Effector CD4-positive, alpha-beta T cell (primary cell): ENCODE data around the gene PPP1R3A. TPM values are rescaled to one million over a fixed set of nuclear protein-coding genes. Genes with fewer than 3 reads are reported as not detected.
"Not testable (repeated sequence)": the region's sequence is repeated elsewhere in the genome, so short reads cannot be mapped to it uniquely, and the experiment has no call there.

Experiments
- DNase-seq: peaks from one replicate; pipeline ENCODE4 v3.0.0-alpha.2; 2020
- total RNA-seq: gene quantifications from one replicate; lab custom pipeline; 2026; lab: John Stamatoyannopoulos, UW

Gene PPP1R3A, protein sequence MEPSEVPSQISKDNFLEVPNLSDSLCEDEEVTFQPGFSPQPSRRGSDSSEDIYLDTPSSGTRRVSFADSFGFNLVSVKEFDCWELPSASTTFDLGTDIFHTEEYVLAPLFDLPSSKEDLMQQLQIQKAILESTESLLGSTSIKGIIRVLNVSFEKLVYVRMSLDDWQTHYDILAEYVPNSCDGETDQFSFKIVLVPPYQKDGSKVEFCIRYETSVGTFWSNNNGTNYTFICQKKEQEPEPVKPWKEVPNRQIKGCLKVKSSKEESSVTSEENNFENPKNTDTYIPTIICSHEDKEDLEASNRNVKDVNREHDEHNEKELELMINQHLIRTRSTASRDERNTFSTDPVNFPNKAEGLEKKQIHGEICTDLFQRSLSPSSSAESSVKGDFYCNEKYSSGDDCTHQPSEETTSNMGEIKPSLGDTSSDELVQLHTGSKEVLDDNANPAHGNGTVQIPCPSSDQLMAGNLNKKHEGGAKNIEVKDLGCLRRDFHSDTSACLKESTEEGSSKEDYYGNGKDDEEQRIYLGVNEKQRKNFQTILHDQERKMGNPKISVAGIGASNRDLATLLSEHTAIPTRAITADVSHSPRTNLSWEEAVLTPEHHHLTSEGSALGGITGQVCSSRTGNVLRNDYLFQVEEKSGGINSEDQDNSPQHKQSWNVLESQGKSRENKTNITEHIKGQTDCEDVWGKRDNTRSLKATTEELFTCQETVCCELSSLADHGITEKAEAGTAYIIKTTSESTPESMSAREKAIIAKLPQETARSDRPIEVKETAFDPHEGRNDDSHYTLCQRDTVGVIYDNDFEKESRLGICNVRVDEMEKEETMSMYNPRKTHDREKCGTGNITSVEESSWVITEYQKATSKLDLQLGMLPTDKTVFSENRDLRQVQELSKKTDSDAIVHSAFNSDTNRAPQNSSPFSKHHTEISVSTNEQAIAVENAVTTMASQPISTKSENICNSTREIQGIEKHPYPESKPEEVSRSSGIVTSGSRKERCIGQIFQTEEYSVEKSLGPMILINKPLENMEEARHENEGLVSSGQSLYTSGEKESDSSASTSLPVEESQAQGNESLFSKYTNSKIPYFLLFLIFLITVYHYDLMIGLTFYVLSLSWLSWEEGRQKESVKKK
- total RNA-seq: not detected

DNA sequence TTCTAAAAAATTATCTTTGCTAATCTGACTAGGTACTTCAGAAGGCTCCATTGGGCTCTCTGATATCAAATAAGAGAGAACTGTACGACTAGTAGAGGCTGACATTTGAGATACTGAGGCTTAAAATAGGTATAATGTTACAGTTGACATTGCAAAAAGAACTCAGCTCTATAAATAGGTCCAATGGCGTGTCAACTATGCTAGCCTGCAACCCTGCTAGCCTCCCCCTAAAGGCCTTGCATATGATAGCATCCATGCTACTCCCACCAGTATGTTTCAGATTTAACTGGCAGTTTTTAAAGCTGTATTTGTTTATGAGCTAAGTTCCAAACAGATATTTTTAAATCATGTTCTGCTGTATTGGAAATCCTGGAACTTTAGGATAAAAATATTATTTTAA, at the start of gene PPP1R3A:
PPP1R3A (minus strand) TSS at position 64 of the 400 bp plus-strand sequence; CDS start at position 51, 13 bp downstream.
- DNase-seq: no peak

DNA sequence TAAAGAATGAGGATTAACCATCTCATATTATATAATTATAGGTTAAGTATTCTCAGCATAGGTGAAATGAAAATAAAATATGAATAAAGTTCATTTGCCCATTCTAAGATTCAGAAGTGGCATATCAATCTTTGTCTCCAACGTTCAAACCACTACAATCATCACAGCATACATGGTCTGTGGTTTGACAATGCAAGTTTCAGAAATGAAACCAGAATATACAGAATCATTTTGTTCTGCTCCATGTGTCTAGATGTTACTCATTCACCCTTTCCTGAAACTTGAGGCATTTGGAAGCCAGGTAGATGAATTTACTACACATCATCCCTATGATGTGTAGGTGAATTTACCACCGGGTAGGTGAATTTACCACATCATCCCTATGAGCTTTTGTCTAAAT, 44.5 kb upstream of the PPP1R3A start:
- DNase-seq: no peak

DNA sequence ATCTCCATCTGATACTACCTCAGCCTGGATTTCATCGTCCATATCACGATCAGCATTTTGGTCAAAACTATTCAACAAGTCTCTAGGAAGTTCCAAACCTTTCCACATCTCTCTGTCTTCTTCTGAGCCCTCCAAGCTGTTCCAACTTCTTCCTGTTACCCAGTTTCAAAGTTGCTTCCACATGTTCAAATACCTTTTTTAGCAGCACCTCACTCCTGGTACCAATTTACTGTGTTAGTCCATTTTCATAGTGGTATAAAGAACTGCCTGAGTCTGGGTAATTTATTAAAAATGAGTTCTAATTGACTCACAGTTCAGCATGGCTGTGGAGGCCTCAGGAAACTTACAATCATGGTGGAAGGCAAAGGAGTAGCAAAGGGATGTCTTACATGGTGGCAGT, 41.1 kb upstream of the PPP1R3A start:
- no peak for DNase-seq

DNA sequence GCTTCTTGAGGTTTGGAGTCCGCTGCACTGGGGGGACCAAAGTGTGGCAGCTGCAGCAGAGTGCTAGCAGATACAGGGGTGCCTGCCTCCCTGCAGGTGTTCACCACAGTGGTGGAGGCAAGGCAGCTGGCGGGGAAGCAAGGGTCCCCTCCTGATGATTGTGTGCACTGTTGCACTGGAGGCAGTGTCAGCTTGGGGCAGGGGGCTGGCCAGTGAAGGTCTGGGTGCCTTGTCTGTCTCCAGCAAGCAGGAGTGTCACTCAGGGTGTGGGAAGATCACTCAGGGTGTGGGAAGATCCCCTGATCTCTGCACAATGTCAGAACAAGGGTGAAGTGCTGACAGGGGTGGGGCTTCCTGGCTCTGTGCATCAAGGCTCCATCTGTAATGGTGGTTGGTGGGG, 36.3 kb upstream of the PPP1R3A start:
- DNase-seq: no peak

DNA sequence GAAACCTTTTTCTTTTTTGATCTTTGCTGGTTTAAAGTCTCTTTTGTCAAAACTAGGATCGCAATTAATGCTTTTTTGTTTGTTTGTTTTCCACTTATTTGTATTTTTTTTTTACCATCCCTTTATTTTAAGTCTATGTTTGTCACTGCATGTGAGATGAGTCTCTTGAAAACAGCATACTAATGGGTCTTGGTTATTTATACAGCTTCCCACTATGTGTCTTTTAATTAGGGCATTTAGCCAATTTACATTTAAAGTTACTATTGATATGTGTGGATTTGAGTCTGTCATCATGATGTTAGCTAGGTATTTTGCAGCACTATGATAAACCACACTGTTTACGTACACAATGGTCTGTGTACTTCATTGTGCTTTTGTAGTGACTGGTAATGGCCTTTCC, 34.7 kb upstream of the PPP1R3A start:
- DNase-seq: no peak

DNA sequence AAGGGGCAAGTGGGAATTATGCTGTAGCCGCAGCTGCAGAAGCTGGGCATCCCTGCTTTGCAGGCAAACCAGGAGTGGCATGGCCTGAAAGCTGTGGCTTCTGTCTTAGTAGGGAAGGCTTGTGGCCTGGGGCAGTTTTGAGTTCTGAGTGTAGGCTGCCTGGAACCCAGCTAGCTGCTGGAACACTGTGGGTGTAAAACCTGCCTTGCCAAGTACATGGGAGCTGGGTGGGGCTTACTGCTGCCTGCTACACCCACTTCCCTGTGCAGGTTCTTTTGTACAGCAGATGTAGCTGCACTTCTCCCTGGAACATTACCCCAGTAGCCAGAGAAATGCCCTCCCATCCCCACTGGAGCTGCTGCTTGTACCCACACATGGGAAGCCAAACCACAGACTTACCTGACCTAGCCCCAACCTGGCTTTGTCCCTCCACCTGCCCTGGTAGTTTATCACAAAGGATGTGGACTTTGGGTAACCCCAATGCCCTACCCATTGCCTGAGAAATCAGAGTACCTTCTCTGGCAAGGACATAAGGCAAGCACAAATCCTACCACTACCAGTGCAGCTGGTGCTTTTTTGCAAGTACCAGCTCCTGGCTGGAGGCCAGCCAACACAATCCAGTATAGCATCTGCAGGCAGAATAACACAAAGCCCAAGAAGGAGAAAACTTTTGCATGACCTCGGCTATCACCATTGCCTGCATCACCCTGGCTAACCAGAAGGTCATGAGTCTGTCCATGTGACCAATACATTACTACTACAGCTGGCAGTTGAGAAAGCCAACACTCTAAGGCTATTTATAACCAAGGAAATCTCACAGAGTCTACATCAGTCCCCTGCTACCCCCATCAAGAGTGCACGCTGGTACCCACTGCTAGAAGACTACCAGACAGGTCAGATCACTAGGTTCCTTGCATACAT, 26.5 kb upstream of the PPP1R3A start:
- no peak for DNase-seq

DNA sequence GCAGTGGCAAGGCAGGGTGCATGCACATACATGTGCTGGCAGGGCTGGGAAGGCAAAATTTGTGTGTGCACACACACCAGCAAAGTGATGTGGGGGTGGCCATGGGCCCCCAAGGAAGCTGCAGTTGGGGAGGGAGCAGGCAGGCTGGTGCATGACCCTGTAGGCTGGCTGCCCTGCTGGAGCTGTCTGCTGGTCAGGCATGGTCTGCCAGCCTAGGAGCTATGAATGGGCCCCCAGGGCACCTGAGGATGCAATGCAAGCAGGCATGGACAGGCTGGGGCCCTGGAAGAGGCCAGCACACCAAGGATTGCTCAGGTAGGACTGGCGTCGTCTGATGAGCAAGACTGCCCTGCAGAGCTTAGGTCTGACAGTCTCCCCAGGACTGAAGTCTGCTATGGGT, 18.2 kb upstream of the PPP1R3A start:
- no peak for DNase-seq

DNA sequence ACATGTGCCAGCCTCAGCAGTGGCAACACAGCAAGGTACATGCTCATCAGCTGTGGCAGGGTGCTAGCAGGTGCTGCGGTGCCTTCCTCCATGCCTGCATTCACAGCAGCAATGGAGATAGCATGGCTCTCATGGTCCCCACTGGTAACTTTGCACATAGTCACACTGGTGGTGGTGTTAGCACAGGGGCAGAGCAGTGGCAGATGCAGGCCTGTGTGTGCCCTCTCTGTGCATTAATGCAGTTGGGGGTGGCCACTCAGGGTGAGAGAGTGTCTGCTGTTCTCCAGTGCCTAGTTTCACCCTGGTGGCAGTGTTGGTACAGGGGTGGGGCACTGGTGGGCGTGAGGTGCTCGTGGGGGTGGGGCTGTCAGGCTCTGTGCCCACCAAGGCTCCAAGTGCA, 17.7 kb upstream of the PPP1R3A start:
- DNase-seq: no peak

DNA sequence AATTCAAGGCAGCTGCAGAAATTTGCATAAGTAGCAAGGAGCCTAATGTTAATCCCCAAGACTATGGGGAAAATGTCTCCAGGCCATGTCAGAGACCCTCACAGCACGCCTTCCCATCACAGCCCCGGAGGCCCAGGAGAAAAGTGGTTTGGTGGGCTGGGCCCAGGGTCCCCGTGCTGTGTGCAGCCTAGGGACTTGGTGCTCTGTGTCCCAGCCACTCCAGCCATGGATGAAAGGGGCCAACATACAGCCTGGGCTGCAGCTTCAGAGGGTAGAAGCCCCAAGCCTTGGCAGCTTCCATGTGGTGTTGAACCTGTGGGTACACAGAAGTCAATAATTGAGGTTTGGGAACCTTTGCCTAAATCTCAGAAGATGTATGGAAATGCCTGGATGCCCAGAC, 10.6 kb upstream of the PPP1R3A start:
- DNase-seq: not testable (repeated sequence)

DNA sequence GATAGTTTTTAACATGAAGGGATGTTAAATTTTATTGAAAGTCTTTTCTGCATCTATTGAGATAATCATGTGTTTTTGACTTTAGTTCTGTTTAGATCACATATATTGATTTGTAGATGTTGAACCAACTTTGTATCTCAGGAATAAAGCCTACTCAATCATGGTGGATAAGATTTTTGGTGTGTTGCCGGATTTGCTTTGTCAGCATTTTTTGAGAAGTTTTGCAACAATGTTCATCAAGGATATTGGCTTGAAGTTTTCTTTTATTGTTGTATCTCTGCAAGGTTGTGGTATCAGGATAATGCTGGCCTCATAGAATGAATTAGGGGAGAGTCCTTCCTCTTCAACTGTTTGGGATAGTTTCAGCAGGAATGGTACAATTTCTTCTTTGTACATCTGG, 9.3 kb upstream of the PPP1R3A start:
- DNase-seq: no peak

DNA sequence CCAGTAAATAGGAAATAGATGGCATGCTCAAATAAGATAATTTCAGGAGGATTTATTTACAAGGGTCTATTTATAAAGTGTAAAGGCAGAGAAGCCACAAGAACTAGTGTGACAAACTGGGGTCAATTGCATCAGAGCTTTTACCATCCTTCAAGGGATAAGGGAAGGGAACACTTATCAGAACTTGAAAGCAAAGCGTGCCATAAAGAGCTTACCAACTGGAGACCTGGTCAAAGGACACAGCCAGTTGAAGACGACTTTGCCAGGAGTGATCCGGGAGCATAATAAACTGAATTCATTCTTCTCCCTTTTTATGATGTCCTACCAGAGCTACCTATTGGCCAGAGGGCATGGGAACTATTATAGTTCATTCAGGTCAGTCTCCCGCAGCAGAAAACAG, 3.2 kb upstream of the PPP1R3A start:
- DNase-seq: no peak

DNA sequence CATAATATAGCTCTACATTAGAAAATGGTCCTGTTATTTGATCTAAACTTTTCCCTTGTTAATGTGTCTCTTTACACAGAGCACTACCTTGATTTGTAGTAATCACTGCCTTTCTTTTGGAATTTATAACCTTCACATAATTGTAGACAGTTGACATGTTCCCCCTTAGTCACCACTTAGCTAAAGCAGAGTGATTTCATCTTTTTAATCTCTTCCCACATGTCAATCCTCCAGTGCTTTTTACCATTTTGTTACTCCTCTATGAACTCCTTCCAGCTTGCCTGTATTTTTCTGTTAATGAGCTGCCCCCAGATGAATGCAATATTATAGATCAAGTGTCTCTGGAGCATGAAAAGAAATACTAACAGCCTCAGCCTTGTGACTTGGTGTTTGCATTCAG, 2.6 kb upstream of the PPP1R3A start:
- no peak for DNase-seq

DNA sequence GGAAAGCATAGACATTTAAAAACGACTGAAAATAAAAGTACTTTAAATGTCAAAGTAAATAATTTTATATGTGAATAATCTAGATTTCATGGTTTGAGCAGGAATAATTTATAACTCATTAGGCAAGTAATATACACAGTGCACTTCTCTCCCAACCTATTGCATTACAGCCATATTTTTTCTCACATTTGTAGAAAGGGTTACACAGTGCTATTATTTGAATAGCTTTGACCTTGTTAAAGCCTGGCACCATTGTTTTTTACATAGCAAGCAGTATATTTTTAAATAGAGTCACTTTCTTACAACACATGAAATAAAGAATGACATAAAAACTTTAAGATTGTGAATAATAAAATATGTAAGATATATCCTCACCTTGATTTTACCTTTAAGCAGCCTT, 969 bp downstream of the PPP1R3A start:
- DNase-seq: no peak

DNA sequence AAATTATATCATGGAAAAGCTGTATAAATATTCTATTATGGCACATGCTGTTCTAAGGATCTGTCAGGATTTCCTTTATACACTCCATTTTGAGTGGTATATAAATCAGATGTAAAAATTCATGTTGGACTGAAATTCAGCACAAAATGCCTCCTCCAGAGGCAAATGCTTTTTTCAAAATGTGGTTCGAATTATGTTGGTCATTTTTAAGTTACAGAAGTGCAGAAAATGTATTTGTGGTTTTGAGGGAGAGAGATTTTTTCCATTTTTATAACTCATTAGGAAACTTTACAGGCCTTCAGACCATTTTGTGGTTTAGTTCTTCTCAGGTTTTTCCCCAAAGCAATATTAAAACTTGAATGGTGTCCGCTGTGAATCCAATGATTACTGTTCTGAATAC, 2.9 kb downstream of the PPP1R3A start:
- DNase-seq: no peak

DNA sequence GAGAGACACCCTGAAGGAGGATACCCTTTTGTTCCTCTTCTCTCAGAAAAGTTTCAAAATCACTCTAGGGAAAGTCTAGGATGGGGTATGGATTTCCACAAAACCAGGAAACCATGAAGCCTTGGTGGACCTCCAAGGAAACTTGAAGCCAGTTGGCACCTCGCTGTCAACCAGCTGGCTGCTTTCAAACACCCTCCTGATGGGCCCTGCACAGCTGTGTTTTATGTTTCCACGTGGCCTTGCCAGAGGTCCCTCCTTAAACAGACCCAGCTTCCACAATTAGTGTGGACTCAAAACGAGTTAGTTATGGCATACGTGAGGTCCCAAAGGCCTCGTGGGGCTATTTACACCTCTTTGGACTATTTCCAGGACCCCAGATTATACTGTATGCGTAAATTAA, 5.9 kb downstream of the PPP1R3A start:
- no peak for DNase-seq

DNA sequence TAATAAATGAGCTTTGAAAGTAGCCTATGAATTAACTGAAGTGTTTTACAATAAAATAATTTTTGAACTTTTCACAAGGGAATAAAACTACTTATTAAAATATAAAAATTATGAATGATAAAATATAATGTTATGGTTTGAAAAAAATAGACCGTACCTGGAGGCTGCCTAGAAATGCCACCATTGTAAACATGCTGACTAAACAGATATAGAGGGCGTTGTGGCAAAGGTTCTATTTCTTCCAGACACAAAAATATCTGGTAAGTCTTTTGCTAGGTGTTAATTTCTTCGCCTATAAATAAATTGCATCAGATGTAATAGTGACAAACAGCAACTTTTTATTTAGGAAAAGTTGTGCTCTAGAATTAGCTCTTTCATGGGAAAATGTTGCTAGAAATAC, 11.2 kb downstream of the PPP1R3A start:
- DNase-seq: no peak

DNA sequence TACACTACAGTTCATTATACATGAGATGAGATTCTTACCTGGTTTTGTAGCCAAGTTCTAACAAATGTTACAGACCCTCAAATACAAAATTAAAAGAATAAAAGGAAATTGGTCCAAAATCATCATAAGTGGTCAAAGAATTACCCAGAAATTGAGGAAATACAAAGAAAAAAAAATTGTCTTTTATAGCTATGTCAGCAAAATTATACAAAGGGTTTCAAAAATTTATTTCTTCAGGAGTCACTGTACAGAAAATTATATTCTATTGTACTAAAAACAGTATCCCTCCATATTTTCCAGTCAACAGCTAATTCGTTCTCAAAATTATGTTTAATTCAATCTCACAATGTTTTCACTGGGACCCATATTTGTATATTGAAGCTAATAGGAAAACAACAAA, 14.3 kb downstream of the PPP1R3A start:
- DNase-seq: no peak

DNA sequence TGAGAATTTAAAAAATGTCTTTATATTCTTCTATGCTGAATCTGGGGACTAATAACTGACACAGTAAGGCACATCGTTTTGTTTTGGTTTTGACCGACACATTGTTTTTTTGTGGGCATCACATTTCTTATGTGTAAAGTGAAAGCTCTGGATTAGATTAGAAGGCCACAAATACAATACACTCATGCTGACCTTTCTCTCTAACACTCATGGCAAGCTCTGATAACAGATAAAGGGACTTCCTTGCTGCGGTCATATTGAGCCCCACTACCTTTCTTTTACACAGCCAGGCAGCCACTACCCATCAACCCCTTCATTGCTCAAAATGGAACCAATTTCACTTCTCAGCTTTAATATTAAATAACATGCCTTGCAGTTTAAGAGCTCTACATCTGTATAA, 26.0 kb downstream of the PPP1R3A start:
- DNase-seq: no peak

DNA sequence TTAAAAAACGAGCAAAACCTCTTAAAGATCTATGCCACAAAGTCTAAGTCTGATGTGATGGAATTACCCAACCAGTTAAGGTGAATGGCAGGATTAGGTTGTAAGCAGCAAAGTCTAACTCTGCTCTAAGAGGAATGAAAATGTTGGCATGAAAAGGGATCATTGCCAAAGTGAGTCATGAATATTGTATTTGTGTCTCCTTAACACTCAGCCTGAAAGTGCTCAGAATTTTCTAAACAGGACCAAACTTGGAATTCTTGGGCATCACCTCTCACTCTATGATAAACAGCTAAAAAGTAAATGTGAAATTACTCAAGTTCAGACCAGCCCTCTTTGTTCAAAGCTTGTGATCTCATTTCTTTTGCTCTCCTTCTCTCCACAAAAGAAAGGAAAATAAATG, 27.0 kb downstream of the PPP1R3A start:
- DNase-seq: no peak

DNA sequence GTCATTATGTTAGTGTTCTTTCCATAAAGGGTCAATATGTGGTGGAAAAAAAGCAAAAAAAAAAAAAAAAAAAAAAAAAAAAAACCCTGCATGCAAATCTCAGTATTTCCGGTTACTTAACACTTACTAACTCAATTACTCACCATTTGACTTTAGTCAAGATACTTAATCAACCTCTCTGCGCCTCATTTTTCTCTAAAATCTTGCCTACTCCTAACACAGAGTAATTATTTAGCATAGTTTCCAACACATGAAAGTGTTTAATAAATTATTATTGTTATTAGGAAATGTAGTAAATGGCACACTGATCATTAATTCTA, 27.8 kb downstream of the PPP1R3A start:
- no peak for DNase-seq

DNA sequence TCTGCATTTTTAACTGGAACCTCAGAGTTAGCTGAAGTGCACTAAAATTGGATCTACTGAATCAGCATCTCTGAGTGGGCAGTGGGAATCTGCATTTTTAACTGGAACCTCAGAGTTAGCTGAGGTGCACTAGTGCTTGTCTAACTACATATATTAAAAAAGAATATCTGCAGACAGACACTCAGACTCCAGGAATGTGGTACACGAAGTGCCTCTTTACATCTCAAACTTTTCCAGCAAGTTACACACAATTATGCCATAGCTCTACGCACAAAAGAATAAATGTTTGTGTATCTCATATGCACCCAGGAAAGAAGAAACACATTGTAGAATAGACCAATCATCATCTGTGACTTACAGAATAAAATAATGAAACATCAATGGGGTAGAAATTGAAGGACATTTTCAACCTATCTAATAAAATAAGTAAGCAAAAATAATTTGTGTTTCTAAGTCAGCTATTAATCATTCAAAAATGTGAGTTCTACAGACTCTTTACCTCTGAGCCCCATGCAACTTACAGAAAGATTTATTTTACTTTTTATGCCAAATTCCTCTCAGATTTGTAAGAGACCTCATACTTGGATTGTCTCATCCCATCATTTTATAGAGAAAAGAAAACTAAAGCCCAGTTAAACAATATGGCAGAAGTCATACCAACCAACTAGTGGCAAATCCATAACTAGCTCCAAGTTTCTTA, 28.3 kb downstream of the PPP1R3A start:
- DNase-seq: no peak

DNA sequence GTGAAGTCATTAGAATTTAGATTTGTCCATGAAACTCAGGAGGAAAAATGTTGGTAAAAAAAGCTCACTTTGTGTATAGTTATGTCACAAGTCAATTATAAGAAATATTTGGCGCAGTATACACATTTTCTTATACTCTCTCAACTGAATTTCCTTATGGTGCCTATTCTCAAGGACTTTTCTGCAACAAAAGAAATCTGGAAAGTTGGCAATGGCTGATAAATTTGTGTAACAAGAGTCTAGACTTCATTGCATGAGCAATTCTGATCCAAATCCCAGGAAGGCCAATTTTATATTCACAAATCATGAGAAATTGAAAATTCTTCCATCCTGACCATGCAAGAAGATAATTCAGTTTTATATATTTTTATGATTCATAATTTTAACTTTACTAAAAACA, 35.7 kb downstream of the PPP1R3A start:
- DNase-seq: no peak
